HG03558 (cell line): ENCODE results near the gene FZD1.
"Not testable (repeated sequence)": the region's sequence is repeated elsewhere in the genome, so short reads cannot be mapped to it uniquely, and the experiment has no call there.

Source experiments
- ATAC-seq: cut with Tn5 transposase; IDR thresholded peaks from one replicate; pipeline ENCODE4 v1.9.1; 2021; ENCODE audit warnings: moderate number of reproducible peaks; ENCODE audit not compliant: unreplicated experiment; ENCODE audit errors: extremely low read depth

The FZD1 gene

GRCh38 chr7:91294639-91295220 lies 30.5 kb downstream of the FZD1 start:
- no peak for ATAC-seq

GRCh38 chr7:91295576-91295975 lies 31.3 kb downstream of the FZD1 start:
- ATAC-seq: no peak

DNA sequence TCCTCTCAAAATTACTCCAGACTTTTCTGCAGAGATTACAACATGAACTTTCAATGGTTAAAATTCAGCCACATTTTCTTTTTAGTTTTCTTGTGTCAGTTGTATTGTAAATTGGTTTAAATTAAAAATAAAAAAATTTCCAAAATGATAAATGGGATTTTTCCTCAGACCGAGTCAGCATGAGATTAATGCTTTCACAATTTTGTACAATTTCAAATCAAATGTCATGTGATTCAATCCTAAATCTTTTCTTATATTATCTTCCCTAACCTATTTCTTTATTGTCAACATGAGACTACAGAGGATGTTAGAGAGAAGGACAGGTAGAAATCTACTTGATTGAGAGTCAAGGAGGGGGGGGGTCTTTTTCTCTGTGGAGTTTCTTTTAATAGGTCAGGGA lies 33.7 kb downstream of the FZD1 start:
- ATAC-seq: no peak

GRCh38 chr7:91299952-91300775 lies 35.9 kb downstream of the FZD1 start:
- no peak for ATAC-seq

GRCh38 chr7:91302794-91303193 lies 38.6 kb downstream of the FZD1 start:
- no peak for ATAC-seq

- ATAC-seq: no peak
These were observed 42.0 kb downstream of the FZD1 start for GRCh38 chr7:91306266-91306665.

DNA sequence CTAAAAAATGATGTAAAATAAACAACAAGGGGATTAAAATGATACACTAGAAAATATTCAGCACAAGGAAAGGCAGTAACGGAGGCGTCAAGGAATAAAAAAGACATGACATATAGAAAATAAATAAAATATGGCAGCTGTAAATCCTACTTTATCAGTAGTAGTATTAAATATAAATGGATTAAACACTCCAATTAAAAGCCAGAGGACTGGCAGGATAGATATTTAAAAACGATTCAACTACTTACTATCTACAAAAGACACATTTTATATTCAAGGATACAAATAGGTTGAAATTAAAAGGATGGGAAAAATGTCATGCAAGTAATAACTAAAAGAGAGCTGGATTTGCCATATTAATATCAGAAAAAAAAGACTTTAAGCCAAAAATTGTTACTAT lies 43.2 kb downstream of the FZD1 start:
- no peak for ATAC-seq

DNA sequence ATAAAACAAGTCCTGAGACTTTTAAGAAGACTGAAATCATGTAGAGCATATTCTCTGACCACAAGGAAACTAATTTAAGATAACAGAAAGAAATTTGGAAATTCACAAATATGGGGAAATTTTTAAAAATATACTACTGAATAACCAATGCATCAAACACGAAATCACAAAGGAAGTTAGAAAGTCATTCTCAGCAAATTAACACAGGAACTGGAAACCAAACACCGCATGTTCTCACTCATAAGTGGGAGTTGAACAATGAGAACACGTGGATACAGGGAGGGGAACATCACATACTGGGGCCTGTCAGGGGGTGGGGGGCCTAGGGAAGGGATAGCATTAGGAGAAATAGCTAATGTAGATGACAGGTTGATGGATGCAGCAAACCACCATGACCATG lies 44.0 kb downstream of the FZD1 start:
- ATAC-seq: not testable (repeated sequence)

DNA sequence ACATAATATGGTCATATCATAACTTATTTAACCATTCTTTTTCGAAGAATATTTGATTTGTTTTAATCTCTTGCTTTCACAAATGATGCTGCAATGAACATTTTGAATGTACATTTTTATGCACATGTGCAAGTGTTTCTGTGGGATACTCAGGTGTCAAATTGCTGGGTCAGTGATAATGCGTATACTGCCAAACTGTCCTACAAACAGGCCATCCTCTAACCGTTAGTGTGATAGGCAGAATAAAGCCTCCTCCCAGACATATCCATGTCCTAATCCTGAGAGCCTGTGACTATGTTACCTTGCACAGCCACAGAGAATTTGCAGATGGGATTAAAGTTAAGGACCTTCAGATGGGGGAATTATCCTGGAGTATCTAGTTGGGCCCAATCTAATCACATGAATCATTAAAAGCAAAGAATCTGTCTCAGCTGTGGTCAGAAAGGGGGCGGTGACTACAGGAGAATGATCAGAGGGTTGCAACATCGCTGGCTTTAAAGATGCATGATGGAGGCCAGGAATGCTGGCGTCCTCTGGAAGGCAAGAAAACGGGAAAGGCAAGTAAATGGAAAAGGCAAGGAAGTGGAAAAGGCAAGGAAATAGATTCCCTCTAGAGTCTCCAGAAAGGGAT lies 46.7 kb downstream of the FZD1 start:
- no peak for ATAC-seq

- ATAC-seq: no peak
These were observed 47.6 kb downstream of the FZD1 start for GRCh38 chr7:91311839-91312238.

DNA sequence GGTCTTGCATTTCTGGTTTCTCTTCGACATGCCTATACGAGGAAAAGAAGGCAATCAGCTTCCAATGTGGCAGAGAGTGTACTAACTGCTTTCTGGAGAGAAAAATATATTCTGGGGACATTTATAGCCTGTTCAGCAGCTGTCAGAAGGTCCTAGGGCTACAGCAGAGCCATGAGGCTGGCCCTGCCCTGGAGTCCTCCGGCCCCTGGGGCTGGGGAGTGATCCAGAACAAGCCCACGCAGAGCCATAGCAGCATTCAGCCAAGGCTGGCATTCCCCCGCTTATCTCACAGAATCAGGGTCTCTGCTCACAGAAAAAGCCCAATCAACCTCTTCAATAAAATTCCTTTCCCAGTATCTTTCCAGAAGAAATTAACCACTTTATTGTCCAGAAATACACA lies 48.9 kb downstream of the FZD1 start:
- ATAC-seq: no peak

DNA sequence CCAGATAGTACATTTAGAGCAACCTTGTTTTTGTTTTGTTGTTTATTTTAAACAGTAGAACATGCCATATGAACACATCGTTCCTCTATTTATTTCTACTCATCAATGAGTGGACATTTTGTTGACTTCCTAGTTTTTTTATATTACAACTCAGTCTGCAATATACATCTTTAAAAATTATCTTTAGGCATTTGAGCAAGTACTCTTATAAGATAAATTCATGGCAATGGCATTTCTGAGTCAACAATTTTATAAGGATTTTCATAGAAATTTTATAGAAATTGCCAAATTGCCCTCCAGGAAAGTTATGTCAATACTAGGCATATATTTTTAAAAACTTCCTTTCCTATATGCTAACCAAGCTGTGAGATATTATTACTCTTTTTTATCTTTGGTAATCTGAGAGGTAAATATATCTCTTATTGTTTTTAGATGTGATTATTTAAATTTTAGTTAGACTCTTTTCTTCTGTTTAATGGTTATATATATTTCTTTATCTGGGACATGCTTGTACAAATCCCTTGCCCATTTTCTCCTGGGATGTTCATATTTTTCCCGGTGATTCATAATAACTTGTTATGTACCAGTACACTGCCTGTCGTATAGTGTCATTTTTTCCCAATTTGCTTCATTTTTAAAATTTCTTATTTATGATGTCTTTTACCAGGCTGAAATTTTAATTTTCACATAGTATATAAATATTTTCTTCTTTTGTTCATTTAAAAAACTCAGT lies 50.5 kb downstream of the FZD1 start:
- no peak for ATAC-seq

DNA sequence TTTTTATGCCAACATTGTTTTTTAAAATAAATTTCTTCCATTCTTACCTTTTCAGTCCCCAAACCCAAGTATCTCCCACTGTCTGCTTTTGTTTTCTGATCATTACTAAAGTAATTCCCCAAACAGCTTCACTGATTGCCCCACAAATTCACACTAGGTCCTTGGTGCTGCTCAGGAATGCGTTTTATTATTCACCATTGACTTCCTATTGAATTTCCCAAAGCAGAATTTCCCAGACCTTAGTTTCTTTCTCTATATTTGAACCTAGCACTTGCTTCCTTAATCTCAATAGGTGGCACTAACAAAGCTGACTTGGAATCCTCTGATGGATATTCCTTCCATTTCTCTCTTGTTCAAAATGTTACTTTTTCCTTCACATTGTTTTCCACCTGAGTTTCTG lies 52.2 kb downstream of the FZD1 start:
- ATAC-seq: no peak

- no peak for ATAC-seq
These were observed 55.1 kb downstream of the FZD1 start for GRCh38 chr7:91319351-91319750.

- ATAC-seq: no peak
These were observed 56.3 kb downstream of the FZD1 start for GRCh38 chr7:91320366-91321078.
